Body of pancreas (tissue), 4 donors: ENCODE results near the gene NACA2.

Source experiments
- CTCF ChIP-seq, 7 experiments: fragments of 450-650 bp in 4 of 7; fragments of 200-600 bp in 3 of 7; sonication (generic) in 3 of 7; IDR thresholded peaks; one replicate each; pipeline ENCODE4 v1.5.1; 2016 to 2019; ENCODE audit warnings: antibody characterized with exemption in 7 of 7
- POLR2A ChIP-seq, 3 donors: fragments of 450-650 bp; IDR thresholded peaks; one replicate each; pipeline ENCODE4 v1.6.1; 2016; ENCODE audit warnings: antibody characterized with exemption in 3 of 3, mild to moderate bottlenecking in 2 of 3

DNA sequence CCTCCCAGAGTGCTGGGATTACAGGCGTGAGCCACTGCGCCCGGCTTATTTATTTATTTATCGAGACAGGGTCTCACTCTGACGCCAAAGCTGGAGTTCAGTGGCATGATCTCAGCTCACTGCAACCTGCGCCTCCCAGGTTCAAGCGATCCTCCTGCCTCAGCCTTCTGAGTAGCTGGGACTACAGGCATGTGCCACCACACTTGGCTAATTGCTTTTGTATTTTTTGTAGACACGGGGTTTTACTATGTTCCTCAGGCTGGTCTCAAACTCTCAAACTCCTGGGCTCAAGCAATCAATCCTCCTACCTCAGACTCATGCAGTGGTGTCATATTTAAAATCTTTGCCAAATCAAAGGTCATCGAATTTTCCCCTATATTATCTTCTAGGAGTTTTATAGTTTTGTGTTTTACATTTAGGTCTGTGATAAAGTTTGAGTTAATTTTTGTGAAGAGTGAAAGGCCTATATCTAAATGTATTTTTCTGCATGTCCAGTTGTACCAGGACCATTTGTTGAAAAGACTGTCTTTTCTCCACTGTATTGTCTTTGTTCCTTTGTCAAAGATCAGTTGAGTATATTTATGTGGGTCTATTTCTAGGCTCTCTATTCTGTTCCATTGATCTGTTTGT, 47.1 kb downstream of the NACA2 start:
- TF ChIP-seq POLR2A (IDR thresholded peaks at IDR 0.05) (no peak), CTCF (IDR thresholded peaks at IDR 0.05) (no peak)
